ENCODE data around the gene LEFTY1. TPM values are rescaled to one million over a fixed set of nuclear protein-coding genes. Genes with fewer than 3 reads are reported as not detected.

The LEFTY1 gene
- total RNA-seq = not detected in 2 replicates

GRCh38 chr1:225888898-225889601 lies at the start of gene LEFTY1:
Gene LEFTY1, minus strand, starts transcription at chr1:225889146. Its CDS starts 80 bp downstream, at chr1:225889066.

GRCh38 chr1:225923692-225924555 lies 35.0 kb upstream of the LEFTY1 start, which contains the start of gene PYCR2:
Gene PYCR2, minus strand, starts transcription at chr1:225924250. Its CDS starts 140 bp downstream, at chr1:225924110.

GRCh38 chr1:225881959-225882693 lies 6.8 kb downstream of the LEFTY1 start, which contains the start of gene TMEM63A:
Gene TMEM63A, minus strand, starts transcription at chr1:225882380. Its CDS starts 4,800 bp downstream, at chr1:225877580.

Other genes with a start within 250 kb of the LEFTY1 start
- gene ENAH, start 236.0 kb downstream of the LEFTY1 start, total RNA-seq = 68.4 and 72.3 TPM in 2 replicates
- gene SRP9, start 111.3 kb downstream of the LEFTY1 start, total RNA-seq = 171 and 210 TPM in 2 replicates
- gene EPHX1, start 79.0 kb downstream of the LEFTY1 start, total RNA-seq = 16.9 and 25.8 TPM in 2 replicates
- gene TMEM63A, start 6.8 kb downstream of the LEFTY1 start, total RNA-seq = 3.9 and 5.3 TPM in 2 replicates
- 19.8 and 32.4 TPM in 2 replicates for gene PYCR2, start 35.1 kb upstream of the LEFTY1 start, total RNA-seq
- not detected in 2 replicates for gene LEFTY2, start 52.1 kb upstream of the LEFTY1 start, total RNA-seq
- gene SDE2, start 110.2 kb upstream of the LEFTY1 start, total RNA-seq = 29.9 and 32.8 TPM in 2 replicates
- gene H3-3A, start 173.6 kb upstream of the LEFTY1 start, total RNA-seq = 109 and 113 TPM in 2 replicates

Measured in tracheal epithelial cell (primary cell).